ENCODE data around the gene DLG5. TPM values are rescaled to one million over a fixed set of nuclear protein-coding genes. Genes with fewer than 3 reads are reported as not detected.

DLG5 gene
- total RNA-seq, 4 donors from 2014 or later, result 52.0 to 127 (median 56.3) TPM

DNA sequence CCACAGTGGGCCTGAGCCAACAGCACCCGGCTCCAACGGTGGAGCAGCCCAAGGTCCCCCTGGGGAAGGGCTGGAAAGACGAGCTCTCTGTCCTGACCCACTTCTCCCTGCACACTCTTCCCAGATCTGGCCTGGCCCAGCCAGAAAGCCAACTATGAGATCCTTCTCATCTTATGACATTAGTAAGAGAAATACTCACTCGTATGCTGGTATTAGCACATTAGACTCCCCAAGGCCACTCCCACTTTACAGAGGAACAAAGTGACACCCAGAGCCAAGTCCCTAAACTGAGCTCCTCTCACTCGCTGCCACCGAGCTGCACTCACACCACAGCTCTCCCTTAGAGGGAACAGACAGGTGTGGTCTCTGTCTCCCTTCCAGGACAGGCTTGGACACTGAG is 24.8 kb downstream of the DLG5 start:
- peak; percentile 52 for ATAC-seq
- no peaks in the 10 kb centered on the region for H3K36me3 ChIP-seq
- WGBS, 2 donors (ENCODE audit: low coverage in 1 of 2), result no CpG with 5 or more reads among the region's 6 CpGs
- H3K4me1 ChIP-seq, result peaks cover 6 to 73% (median 34%) of the 10 kb centered on the region in 3 donors
- H3K27ac ChIP-seq, result no peak overlapping the region
- TF ChIP-seq, protein P1, sequence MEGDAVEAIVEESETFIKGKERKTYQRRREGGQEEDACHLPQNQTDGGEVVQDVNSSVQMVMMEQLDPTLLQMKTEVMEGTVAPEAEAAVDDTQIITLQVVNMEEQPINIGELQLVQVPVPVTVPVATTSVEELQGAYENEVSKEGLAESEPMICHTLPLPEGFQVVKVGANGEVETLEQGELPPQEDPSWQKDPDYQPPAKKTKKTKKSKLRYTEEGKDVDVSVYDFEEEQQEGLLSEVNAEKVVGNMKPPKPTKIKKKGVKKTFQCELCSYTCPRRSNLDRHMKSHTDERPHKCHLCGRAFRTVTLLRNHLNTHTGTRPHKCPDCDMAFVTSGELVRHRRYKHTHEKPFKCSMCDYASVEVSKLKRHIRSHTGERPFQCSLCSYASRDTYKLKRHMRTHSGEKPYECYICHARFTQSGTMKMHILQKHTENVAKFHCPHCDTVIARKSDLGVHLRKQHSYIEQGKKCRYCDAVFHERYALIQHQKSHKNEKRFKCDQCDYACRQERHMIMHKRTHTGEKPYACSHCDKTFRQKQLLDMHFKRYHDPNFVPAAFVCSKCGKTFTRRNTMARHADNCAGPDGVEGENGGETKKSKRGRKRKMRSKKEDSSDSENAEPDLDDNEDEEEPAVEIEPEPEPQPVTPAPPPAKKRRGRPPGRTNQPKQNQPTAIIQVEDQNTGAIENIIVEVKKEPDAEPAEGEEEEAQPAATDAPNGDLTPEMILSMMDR (IDR thresholded peaks at IDR 0.05), result no peak
- TF ChIP-seq EP300 (IDR thresholded peaks at IDR 0.05) (no peak), POLR2AphosphoS5 (IDR thresholded peaks at IDR 0.05) (no peak), POLR2A (IDR thresholded peaks at IDR 0.05) (no peak)
- no peak overlapping the region for H3K4me3 ChIP-seq
- H3K9me3 ChIP-seq, result no peaks in the 10 kb centered on the region
- H3K27me3 ChIP-seq, result no peaks in the 10 kb centered on the region

DNA sequence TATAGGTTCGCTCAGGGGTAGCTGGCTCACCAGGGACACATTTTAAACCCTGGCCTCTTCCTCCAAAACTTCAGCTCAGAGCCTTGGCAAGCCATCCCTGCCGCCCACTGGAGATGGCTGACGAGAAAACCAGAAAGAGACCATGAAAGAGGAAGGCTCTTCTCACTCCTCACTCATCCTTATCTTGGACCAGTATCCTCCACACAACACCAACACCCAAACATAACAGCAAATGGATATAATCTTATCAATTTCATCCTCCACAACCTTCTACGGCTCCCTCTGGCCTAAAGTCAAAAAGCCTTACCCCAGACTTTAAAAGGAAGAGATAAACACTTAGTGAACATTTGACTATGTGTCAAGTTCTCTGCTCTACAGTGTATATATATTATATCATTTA is 26.9 kb downstream of the DLG5 start:
- H3K27ac ChIP-seq, result peak overlapping the region in 1 of 4 donors; percentile 8
- H3K36me3 ChIP-seq, result no peaks in the 10 kb centered on the region
- no peaks in the 10 kb centered on the region for H3K9me3 ChIP-seq
- TF ChIP-seq POLR2AphosphoS5 (IDR thresholded peaks at IDR 0.05) (no peak), EP300 (IDR thresholded peaks at IDR 0.05) (no peak), POLR2A (IDR thresholded peaks at IDR 0.05) (no peak)
- TF ChIP-seq, protein P1 (IDR thresholded peaks at IDR 0.05), result no peak
- 11 to 58% methylated on average over 1 to 2 of the region's 4 CpGs for WGBS, 2 donors (ENCODE audit: low coverage in 1 of 2)
- no peak overlapping the region for H3K4me3 ChIP-seq
- no peaks in the 10 kb centered on the region for H3K27me3 ChIP-seq
- H3K4me1 ChIP-seq, result peaks cover 6 to 81% (median 42%) of the 10 kb centered on the region in 3 donors
- ATAC-seq, result no peak

DNA sequence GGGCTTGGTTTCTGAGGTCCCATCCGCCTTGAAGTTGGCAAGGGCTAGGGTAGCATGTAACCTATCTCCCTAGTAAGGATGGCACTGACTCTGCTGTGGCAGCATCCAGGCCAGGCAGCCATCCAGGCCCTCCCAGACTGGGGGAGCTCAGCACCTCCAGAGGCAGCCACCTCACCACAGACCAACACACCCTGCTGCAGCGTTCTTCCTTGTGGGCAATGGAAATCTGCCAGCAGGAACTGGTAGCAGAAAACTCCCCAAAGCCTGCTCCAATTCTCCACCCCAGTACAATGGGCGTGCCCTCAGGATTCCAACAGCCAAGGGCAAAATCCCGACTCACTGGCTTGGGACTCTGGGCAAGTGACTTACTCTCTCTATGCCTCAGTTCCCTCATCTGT is 27.5 kb downstream of the DLG5 start:
- no peaks in the 10 kb centered on the region for H3K27me3 ChIP-seq
- no CpG with 5 or more reads among the region's 4 CpGs for WGBS, 2 donors (ENCODE audit: low coverage in 1 of 2)
- peaks cover 6 to 87% (median 44%) of the 10 kb centered on the region in 3 donors for H3K4me1 ChIP-seq
- no peaks in the 10 kb centered on the region for H3K36me3 ChIP-seq
- peak overlapping the region in 2 of 4 donors; percentile 31 to 56 for H3K27ac ChIP-seq
- H3K4me3 ChIP-seq, result no peak overlapping the region
- no peak for ATAC-seq
- TF ChIP-seq POLR2AphosphoS5 (IDR thresholded peaks at IDR 0.05) (no peak), EP300 (IDR thresholded peaks at IDR 0.05) (no peak), POLR2A (IDR thresholded peaks at IDR 0.05) (no peak)
- TF ChIP-seq, protein P1 (IDR thresholded peaks at IDR 0.05), result no peak
- H3K9me3 ChIP-seq, result no peaks in the 10 kb centered on the region

DNA sequence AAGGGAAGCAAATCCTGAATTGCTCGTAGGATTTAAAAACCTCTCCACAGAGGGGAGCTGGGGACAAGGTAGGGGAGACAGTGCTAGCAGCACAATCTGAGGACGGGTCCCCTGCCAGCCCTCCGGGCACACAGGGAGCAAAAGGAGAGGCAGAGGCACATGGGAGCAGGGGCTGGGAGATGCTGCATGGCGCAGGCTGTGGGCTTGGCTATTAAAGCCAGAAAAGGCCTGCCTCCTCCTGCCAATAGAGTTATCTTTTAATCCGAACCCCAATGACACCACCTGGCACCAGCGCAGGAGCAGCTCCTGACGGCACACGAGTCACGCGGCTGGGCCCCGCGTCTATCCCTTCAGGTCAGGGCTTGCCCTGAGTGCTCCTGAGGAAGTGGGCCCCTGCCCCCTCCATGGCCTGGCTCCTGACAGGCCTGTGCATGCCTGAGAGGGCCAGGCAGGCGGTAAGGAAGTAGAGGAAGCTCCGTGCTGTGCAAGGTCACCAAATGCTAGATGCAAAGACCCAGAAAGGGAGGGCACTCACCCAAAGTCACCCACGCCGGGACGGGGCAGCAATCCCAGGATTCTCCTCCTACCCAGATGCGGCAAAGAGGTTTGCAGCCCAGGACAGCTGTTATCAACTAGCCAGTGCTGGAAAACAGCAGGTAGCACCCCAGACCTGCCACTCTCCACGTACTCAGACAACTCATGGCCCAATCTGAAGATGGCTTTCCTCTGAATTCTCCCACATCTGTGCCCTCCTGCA is 28.1 kb downstream of the DLG5 start:
- Histone ChIP-seq H3K9me3 (no peaks in the 10 kb centered on the region), H3K4me3 (no peak overlapping the region), H3K36me3 (no peaks in the 10 kb centered on the region), H3K27me3 (no peaks in the 10 kb centered on the region), H3K4me1 (peaks cover 6 to 93% (median 44%) of the 10 kb centered on the region in 3 donors), H3K27ac (peak overlapping the region in 3 of 4 donors; percentile 31 to 56 (median 40))
- 70% methylated on average over 6 of the region's 19 CpGs; no CpG with 5 or more reads in 1 of the 2 donors for whole genome bisulfite sequencing, 2 donors (ENCODE audit: low coverage in 1 of 2)
- TF ChIP-seq POLR2AphosphoS5 (IDR thresholded peaks at IDR 0.05), result no peak
- no peak for TF ChIP-seq POLR2A (IDR thresholded peaks at IDR 0.05)
- TF ChIP-seq EP300 (IDR thresholded peaks at IDR 0.05), result no peak
- ATAC-seq, result no peak

DNA sequence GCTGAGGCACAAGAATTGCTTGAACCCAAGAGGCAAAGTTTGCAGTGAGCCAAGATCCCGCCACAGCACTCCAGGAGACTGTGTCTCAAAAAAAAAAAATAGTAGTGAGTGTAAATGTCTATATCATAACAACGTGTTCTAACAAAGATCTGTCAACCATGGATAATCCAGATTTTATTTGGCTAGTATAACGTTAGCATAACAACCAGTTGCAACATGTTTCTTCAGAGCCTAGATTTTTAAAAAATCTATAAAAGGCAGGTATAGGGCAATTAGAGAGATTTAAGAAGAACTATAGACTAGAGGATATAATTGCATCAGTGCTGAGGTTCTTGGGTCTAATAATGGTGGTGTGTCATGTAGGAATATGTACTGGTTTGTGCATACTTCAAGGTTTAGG is 30.5 kb downstream of the DLG5 start:
- Histone ChIP-seq H3K4me3 (no peak overlapping the region), H3K9me3 (no peaks in the 10 kb centered on the region), H3K4me1 (peaks cover 11 to 100% (median 52%) of the 10 kb centered on the region in 3 donors), H3K36me3 (no peaks in the 10 kb centered on the region), H3K27me3 (no peaks in the 10 kb centered on the region), H3K27ac (peak overlapping the region in 2 of 4 donors; percentile 50 to 65)
- no peak for ATAC-seq
- WGBS, 2 donors (ENCODE audit: low coverage in 1 of 2), result 30 to 54% methylated on average over 2 to 3 of the region's 3 CpGs
- TF ChIP-seq, protein P1 (IDR thresholded peaks at IDR 0.05), result no peak
- TF ChIP-seq EP300 (IDR thresholded peaks at IDR 0.05) (no peak), POLR2AphosphoS5 (IDR thresholded peaks at IDR 0.05) (no peak), POLR2A (IDR thresholded peaks at IDR 0.05) (no peak)

All from gastroesophageal sphincter (tissue), 4 donors.